ENCODE measurements around the gene DPEP2NB.
"Not testable (repeated sequence)": the region's sequence is repeated elsewhere in the genome, so short reads cannot be mapped to it uniquely, and the experiment has no call there.

DPEP2NB gene

DNA sequence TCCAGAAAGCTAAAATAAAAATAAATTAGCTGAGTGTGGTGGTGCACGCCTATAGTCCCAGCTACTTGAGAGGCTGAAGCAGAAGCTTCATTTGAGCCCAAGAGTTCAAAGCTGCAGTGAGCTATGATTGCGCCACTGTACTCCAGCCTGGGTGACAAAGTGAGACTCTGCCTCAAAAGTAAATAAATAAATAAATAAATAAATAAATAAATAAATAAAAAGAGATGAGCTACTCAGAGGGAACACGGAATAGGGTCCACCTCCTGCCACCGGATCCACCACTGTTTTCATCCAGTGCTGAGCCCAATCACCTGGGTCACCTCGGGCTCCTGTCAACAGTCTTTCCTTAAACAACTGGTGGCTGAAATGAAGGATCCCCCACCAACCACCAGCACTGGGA, 28.8 kb downstream of the DPEP2NB start:
- Histone ChIP-seq H3K4me1 (no peaks in the 10 kb centered on the region), H3K36me3 (replicated peaks) (no peaks in the 10 kb centered on the region), H3K27me3 (ENCODE audit: low read depth) (no peaks in the 10 kb centered on the region), H3K4me3 (no peak overlapping the region), H3K9me3 (no peaks in the 10 kb centered on the region)
- DNase-seq (ENCODE audit: low spot score in 2 of 2), result no peak
- in situ Hi-C loops (cut with MboI; ENCODE audit: low sequenced_read_pairs), result no loop called here

GRCh38 chr16:67982011-67982696, 33.6 kb downstream of the DPEP2NB start:
- Histone ChIP-seq H3K4me1 (no peaks in the 10 kb centered on the region), H3K9me3 (no peaks in the 10 kb centered on the region), H3K4me3 (no peak overlapping the region), H3K36me3 (replicated peaks) (no peaks in the 10 kb centered on the region), H3K27me3 (ENCODE audit: low read depth) (no peaks in the 10 kb centered on the region)
- DNase-seq (ENCODE audit: low spot score in 2 of 2), result no peak
- in situ Hi-C loops (cut with MboI; ENCODE audit: low sequenced_read_pairs), result no loop called here

- H3K4me3 ChIP-seq, result no peak within 1 kb of the TSS
- H3K4me1 ChIP-seq, result no peaks in the 10 kb centered on the region
- no peaks in the 10 kb centered on the region for H3K9me3 ChIP-seq
- no peaks in the 10 kb centered on the region for H3K36me3 ChIP-seq (replicated peaks)
- no peaks in the 10 kb centered on the region for H3K27me3 ChIP-seq (ENCODE audit: low read depth)
- in situ Hi-C loops (cut with MboI; ENCODE audit: low sequenced_read_pairs), result no loop called here
- no peak for DNase-seq (ENCODE audit: low spot score in 2 of 2)
Measured at GRCh38 chr16:67979955-67980678, 35.6 kb downstream of the DPEP2NB start, which contains the start of gene DPEP3. Gene DPEP3 (minus strand): TSS chr16:67980499. CDS start chr16:67980380, 119 bp downstream.

DNA sequence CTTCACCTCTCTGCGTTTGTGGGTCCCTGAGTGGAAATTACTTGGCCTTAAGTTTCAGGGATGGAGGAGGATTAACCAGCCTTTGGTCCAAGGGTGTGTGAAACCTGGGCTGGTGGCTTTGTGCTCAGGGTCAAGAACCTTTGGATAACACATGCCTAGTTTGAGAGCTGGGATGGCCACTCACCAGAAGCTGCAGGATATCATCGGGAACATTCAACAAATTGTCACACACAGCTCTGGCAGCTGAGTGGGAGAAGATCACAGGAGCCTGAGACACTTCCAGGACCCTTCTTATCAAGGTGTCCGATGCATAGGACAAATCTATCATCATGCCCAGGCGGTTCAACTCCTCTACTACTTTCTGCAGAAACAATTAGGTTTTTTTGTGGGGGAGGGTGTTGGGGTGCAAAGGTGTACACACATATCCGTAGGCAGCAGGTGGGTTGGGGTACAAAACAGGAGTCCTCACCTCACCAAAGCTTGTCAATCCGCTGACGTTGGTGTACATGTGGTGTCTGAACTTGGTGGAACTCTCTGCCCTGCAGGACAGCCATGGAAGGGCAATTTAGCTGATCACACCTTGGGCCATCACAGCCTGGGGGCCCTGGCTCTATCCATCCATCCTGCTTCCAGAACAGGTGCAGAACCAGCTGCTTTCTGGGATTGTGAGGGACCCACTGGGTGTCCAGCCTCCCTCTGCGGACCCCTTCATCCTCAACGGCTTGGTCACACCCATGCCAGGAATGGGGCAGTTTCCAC, 38.1 kb downstream of the DPEP2NB start:
- Histone ChIP-seq H3K9me3 (no peaks in the 10 kb centered on the region), H3K27me3 (ENCODE audit: low read depth) (no peaks in the 10 kb centered on the region), H3K4me1 (no peaks in the 10 kb centered on the region), H3K36me3 (replicated peaks) (no peaks in the 10 kb centered on the region), H3K4me3 (no peak overlapping the region)
- DNase-seq (ENCODE audit: low spot score in 2 of 2), result no peak
- in situ Hi-C loops (cut with MboI; ENCODE audit: low sequenced_read_pairs), result no loop called here

- Histone ChIP-seq H3K4me3 (no peak overlapping the region), H3K9me3 (no peaks in the 10 kb centered on the region), H3K27me3 (ENCODE audit: low read depth) (no peaks in the 10 kb centered on the region), H3K36me3 (replicated peaks) (no peaks in the 10 kb centered on the region), H3K4me1 (no peaks in the 10 kb centered on the region)
- no peak for DNase-seq (ENCODE audit: low spot score in 2 of 2)
- in situ Hi-C loops (cut with MboI; ENCODE audit: low sequenced_read_pairs), result no loop called here
Measured at GRCh38 chr16:67977005-67977404, 38.7 kb downstream of the DPEP2NB start.

- Histone ChIP-seq H3K4me1 (no peaks in the 10 kb centered on the region), H3K4me3 (no peak overlapping the region), H3K36me3 (replicated peaks) (no peaks in the 10 kb centered on the region), H3K9me3 (no peaks in the 10 kb centered on the region), H3K27me3 (ENCODE audit: low read depth) (no peaks in the 10 kb centered on the region)
- in situ Hi-C loops (cut with MboI; ENCODE audit: low sequenced_read_pairs), result no loop called here
- no peak for DNase-seq (ENCODE audit: low spot score in 2 of 2)
Measured at GRCh38 chr16:67976205-67976604, 39.5 kb downstream of the DPEP2NB start.

- Histone ChIP-seq H3K36me3 (replicated peaks) (no peaks in the 10 kb centered on the region), H3K27me3 (ENCODE audit: low read depth) (no peaks in the 10 kb centered on the region), H3K4me1 (no peaks in the 10 kb centered on the region), H3K9me3 (no peaks in the 10 kb centered on the region), H3K4me3 (no peak overlapping the region)
- no peak for DNase-seq (ENCODE audit: low spot score in 2 of 2)
- in situ Hi-C loops (cut with MboI; ENCODE audit: low sequenced_read_pairs), result no loop called here
Measured at GRCh38 chr16:67975321-67976105, 40.2 kb downstream of the DPEP2NB start.

- H3K4me1 ChIP-seq; H3K27me3 ChIP-seq (ENCODE audit: low read depth); in situ Hi-C loops (cut with MboI; ENCODE audit: low sequenced_read_pairs); H3K4me3 ChIP-seq; H3K36me3 ChIP-seq (replicated peaks); H3K9me3 ChIP-seq; DNase-seq (ENCODE audit: low spot score in 2 of 2): not testable (repeated sequence)
Measured at GRCh38 chr16:67972285-67972684, 43.4 kb downstream of the DPEP2NB start.

DNA sequence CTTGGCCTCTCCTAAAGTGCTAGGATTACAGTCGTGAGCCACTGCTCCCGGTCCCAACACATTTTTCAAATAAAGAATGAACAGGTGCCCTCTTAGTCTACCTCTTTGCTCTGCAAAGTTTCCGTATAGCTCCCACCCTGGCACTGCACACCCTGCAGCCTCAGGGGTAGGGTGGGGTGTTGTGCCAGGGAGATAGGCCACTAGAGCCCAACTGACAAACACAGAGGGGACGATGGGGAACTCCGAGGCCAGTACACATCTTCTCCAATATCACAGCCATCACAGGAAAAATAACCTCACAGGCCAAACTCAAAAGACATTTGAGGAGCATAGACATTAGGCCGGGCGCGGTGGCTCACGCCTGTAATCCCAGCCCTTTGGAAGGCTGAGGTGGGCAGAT, 44.6 kb downstream of the DPEP2NB start:
- DNase-seq (ENCODE audit: low spot score in 2 of 2), result no peak
- Histone ChIP-seq H3K4me3 (no peak overlapping the region), H3K9me3 (no peaks in the 10 kb centered on the region), H3K36me3 (replicated peaks) (no peaks in the 10 kb centered on the region), H3K4me1 (peaks cover 9% of the 10 kb centered on the region), H3K27me3 (ENCODE audit: low read depth) (no peaks in the 10 kb centered on the region)
- in situ Hi-C loops (cut with MboI; ENCODE audit: low sequenced_read_pairs), result no loop called here

DNA sequence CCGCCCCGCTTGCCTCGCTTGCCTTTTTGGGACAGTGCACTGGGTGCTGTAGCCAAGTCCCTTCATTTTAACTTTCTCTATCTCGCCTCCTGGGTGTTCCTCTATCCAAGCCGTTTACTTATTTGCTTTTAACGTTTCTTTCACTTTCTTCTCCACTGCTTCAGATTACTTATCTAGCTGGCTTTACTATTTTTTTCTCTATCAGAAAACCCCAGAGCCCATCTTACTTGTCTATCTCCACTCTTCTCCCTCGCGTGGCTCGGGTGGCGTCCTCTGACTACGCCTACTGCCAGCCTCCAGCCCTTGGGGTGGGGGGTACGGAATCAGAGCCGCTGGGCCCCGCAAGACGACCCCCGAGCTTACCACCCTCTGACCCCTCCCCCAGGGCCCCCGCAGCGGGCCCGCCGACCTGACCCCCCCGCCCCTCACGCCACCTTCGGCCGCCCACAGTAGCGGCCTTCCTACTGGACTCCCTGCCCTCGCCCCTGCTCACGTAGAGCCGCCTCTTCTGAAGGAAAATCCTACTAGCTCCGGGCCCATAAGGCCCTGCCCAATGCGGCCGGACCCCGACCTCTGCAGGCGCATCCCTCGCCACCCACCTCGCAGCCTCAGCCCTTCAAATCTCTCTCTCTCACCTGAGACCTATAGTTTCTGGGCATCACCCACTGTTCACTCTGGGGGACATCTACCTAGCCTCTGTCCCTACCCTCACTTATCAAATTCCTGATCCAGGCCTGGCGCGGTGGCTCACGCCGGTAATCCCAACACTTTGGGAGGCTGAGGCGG, 46.3 kb downstream of the DPEP2NB start:
- in situ Hi-C loops (cut with MboI; ENCODE audit: low sequenced_read_pairs), result no loop called here
- DNase-seq (ENCODE audit: low spot score in 2 of 2), result no peak
- no peaks in the 10 kb centered on the region for H3K27me3 ChIP-seq (ENCODE audit: low read depth)
- peaks cover 9% of the 10 kb centered on the region for H3K4me1 ChIP-seq
- H3K4me3 ChIP-seq, result no peak overlapping the region; the same call in 1 of the 2 replicates
- H3K36me3 ChIP-seq (replicated peaks), result no peaks in the 10 kb centered on the region
- no peaks in the 10 kb centered on the region for H3K9me3 ChIP-seq

DNA sequence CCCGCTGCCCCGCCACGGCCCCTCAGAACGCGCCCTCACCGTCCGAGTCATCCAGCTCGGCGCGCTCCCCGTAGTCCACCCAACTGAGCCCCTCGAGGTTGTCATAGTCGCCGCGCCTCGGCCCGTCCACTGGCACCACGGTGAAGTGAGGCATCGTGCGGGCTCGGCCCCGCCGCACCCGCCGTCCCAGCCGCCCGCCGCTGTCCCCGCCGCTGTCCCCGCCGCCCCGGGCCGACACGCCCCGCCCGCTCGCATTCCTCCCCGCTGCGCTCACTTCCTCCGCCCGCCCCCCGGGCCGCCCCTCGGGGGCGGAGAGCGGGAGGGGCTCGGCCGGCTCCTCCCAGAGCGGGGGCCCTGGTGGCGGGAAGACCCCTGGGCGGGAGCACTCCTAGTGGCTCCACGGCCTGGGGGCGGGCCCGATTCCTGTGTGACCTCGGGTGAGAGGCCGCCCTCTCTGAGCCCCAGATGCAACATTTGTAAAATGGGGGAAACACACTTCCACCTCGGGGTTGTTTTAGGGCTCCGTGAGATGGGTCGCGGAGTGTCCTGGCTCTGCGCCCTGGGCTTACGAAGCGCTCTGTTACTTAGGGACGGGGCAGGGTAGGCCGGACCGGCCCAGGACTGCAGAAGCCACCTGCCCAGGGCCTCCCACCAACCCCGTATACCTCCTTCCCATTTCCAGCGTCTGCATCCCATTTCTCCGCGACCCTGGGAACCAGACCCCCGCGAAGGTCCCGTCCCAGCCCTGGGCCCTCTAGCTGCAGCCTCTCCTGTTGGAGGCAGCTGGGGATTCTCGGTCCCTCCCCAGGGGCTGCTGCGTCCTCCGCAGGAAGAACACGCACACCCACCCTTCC, 47.1 kb downstream of the DPEP2NB start, which contains the start of gene SLC12A4:
TSS of gene SLC12A4 (minus strand) at position 238 of the 854 bp plus-strand sequence. CDS start at position 154, 84 bp downstream.
- peak; percentile 73 to 90 for DNase-seq (ENCODE audit: low spot score in 2 of 2)
- H3K27me3 ChIP-seq (ENCODE audit: low read depth), result no peaks in the 10 kb centered on the region
- in situ Hi-C loops (cut with MboI; ENCODE audit: low sequenced_read_pairs), result no loop called here
- H3K4me1 ChIP-seq, result peaks cover 9% of the 10 kb centered on the region
- no peaks in the 10 kb centered on the region for H3K36me3 ChIP-seq (replicated peaks)
- H3K4me3 ChIP-seq, result peak within 1 kb of the TSS; percentile 59
- H3K9me3 ChIP-seq, result no peaks in the 10 kb centered on the region

GRCh38 chr16:67967958-67968399, 47.7 kb downstream of the DPEP2NB start:
- H3K4me1 ChIP-seq, result peaks cover 9% of the 10 kb centered on the region
- H3K4me3 ChIP-seq, result peak overlapping the region; percentile 59
- H3K27me3 ChIP-seq (ENCODE audit: low read depth), result no peaks in the 10 kb centered on the region
- peaks cover 4% of the 10 kb centered on the region for H3K36me3 ChIP-seq (replicated peaks)
- DNase-seq (ENCODE audit: low spot score in 2 of 2), result peak in 1 of 2 experiments; percentile 54
- no peaks in the 10 kb centered on the region for H3K9me3 ChIP-seq
- in situ Hi-C loops (cut with MboI; ENCODE audit: low sequenced_read_pairs), result no loop called here
